Inflammatory macrophage treated with lipopolysaccharide for 1 hour (primary cell): ENCODE measurements around the gene SLC49A4.
A peak's percentile ranks its signal among the peaks of the same experiment; 100 is the strongest.

ENCODE experiments used
- DNase-seq, 2 donors: peaks; one replicate each; pipeline ENCODE4 v3.0.0-alpha.2; 2020 to 2022

Gene SLC49A4

DNA sequence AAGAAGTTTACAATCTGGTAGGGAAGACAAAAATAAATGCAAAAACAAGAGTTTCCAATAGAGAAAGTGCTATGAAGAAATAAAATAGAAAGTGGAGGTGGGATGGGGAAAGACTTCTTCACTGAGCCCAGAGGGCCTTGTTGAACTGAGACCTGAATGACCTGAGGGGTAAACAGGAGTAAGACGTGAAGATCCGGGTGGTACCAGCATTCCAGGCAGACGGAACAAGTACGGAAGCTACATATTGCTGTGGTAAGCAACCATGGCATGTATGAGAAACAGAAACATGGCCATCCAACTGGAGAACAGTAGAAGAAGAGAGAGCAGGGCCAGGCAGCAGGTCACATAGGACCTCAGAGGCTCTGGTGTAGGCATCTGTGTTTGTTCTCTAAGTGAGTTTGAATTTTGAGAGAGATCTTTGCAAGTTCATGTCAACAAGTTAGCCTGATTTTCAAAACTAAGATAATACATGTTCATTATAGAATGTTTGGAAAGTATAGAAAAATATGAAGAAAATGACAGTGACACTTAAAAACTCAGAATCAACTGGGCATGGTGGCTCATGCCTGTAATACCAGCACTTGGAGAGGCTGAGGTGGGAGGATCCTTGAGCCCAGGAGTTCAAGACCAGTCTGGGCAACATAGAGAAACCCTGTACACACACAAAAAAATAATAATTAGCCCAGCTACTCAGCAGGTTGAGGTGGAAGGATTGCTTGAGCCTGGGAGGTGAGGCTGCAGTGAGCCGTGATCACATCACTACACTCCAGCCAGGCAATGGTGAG lies 64.3 kb downstream of the SLC49A4 start:
- DNase-seq: no peak

DNA sequence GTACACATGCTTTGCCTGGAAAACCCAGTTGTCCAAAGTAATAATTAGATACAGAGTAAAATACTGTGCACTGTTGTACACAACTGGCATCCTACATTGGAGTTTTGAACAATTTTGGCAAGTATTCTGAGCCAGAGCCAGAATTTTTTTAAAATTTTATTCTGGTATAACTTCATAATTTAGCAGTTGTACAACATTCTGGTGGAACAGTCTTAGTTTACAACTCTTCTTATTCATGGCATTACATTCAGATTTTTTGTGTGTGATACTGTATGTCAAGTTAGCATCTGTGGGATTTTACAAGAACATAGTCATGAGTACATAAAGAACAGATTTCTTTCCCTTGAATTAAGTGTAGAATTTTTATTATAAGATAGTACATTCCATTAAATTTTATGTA lies 67.5 kb downstream of the SLC49A4 start:
- no peak for DNase-seq

DNA sequence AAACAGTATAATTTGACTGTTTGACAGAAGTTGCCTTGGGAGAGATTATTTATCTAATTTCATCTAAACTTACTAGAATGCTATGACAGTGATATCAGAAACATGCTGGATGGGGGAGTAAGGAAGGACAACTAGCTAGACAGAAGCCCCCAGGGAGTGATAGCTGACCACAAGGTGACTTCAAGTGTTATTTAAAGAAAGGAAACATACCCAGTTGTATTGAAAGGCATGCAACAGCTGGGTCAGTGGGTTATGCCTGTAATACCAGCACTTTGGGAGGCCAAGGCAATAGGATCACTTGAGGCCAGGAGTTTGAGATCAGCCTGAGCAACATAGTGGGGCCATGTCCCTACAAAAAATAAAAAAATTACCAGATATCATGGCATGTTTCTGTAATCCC lies 69.6 kb downstream of the SLC49A4 start:
- DNase-seq: no peak

DNA sequence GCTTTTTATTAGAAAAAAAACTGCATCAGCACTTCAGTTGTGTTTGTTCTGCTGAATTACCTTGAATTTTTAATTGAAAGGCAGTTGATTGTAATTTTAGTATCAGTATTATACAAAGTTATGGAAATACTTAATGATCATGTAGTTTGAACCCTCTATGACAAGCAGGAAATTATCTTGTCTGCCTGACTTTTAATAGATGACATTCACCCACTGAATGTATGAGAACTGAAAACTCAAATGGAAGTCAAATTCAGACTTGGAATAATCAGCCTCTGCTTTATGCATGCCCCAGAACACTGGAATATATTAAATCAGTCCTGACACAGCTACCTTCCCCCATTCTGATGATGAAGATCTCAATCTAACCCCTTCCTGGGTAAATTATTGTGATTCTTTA lies 73.5 kb downstream of the SLC49A4 start:
- no peak for DNase-seq

DNA sequence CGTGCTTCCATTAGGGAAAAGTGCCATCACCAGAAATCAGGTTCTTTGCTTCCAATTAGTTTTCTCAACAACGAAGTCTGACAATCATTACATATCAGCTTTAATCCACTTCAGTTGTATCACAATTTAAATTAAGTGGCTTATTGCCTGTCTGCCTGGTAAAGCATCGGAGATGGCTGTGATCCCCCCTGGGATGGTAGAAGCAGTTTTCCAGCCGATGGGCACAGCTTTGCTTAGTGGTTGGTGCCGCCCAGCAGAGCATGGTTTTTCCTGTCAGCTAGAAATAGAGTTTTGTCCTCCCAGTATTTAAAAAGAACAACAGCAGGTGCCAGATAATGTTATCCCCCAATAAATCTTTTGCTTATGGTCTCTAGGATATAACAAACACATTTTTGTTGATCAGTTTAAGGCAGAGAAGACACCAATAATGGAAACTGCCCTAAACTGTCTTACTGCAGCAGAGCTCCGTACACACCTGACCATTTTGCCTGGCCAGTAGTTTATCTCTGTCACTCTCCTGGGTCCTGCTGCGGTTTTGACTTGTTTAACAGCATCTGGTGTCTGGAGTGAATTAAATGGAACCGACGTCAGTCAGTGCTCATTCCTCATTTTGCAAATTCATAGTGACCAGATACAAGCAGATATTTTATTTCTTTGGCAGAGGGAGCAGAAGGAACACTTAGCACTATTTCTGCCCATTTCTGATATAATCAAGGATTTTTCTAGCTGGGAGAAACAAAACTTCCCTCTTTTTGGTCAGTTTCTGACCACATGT lies 79.1 kb downstream of the SLC49A4 start:
- no peak for DNase-seq

DNA sequence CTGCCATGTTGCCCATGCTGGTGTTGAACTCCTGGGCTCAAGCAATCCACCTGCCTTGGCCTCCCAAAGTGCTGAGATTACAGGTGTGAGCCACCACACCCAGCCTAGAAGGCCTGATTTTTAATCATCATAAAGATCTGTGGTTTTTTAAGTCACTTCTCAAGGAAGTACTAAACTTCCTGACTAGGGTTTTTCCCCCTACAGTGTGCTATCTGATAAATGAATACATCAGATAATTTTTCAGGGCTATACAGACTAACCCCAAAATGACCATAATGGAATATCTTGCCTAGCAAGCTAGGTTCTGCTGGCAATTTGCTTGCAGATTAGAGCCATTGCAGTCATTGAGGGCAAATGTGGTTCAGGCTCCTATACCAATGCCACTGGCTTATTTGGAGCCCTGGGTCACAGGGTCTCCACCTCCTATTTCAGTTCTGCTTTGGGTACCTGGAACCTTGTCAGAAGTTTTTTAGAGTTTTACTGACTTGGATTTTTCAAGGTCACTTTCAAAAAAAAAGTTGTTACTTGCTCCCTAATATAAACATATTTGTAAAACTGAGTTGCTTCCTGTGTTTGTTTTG lies 80.8 kb downstream of the SLC49A4 start:
- DNase-seq: no peak

DNA sequence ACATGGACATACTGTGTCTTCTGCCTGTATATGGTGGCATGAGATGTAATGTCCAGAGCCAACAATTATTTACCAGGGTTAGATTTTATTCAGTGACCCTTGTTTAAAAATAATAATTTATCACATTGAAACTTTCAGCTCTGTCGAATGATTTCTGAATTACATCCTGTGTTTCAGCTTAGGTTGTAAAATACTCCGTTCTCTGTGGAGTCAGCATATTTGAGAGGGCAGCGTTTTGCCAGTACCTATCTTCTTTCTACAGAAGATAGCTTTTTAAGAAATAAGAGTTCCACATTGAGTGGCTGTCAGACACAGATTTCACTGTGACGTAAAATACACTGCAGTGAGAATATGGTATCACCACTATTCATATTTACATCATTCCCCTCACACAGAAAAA lies 85.3 kb downstream of the SLC49A4 start:
- DNase-seq: no peak

DNA sequence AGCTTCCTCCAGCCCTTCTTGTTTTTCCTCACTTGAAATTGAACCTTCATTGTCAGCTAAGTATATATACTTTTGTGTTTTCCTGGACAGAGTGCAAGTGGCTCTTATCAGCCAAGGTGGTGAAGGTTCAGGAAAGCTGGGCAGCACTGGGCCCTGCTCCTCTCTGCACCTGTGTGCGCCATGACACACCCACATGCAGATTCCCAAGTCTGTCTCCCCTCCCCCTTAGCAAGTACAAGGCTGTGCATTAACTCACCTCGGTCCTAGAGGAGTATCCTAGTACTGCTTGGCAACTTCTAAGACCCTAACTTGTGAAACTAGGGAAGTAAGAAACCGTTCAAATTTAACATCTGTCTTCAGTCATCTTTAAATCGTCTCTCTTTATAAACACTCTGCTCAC lies 85.8 kb downstream of the SLC49A4 start:
- no peak for DNase-seq

DNA sequence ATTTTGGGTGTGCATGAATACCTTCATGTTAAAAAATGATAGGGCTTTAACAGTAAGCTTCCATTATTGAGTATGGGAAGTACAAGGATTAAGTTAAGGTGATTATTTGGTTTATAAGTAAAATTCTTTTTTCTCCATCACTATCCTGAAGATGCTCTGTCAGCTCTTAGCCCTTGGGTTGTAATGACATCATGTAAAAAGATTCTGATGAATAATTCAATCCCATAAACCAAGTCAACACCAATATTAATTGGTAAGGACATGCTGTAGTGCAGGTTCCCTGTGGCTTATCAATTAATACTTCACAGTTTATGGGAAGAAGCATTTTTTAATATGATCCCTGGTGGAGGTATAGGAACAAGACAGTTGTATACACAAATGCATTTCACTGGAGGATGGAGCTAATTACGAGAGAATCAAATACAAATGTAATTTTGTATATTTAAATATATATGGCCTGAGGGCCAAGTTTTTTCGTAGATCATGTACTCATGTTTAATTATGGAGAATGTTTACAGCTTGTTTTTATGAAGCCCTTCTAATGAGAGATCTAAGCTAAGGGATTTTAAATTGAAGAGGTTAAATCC lies 87.6 kb downstream of the SLC49A4 start:
- no peak for DNase-seq

DNA sequence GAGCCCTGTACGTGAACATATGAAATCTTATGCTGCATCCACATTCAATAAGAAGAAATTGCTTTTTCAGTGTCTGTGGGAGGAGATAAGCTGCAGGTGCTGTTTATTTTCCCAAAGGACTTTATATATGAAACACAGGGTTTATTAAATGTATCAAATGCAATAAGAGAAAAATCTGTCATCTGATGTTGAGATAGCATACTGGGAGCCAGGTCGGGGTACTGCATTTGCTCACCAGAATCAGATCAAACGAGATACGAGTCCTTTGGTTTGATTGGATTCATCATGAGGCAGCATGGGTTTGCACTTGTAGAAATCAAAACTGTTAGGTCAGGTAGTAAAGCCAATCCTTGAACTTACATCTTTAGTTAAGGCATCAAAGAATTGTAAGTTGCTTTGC lies 91.4 kb downstream of the SLC49A4 start:
- no peak for DNase-seq

DNA sequence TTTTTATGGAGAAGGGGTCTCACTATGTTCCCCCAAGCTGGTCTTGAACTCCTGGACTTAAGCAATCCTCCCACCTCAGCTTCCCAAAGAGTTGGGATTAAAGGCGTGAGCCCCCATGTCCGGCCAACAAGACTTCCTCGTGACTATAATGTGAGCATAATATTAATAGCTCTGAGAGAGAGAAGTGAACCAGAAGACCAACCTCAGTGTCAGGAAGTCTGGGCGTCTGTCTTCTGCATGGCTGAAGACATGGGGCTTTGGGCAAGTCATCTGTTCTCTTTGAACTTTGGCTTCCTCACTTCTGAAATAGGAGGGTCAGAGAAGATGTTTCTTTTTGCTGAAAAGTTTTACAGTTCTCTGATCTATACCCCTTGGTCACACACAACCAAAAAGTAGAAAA lies 92.1 kb downstream of the SLC49A4 start:
- peak in 1 of 2 donors; percentile 25 for DNase-seq

DNA sequence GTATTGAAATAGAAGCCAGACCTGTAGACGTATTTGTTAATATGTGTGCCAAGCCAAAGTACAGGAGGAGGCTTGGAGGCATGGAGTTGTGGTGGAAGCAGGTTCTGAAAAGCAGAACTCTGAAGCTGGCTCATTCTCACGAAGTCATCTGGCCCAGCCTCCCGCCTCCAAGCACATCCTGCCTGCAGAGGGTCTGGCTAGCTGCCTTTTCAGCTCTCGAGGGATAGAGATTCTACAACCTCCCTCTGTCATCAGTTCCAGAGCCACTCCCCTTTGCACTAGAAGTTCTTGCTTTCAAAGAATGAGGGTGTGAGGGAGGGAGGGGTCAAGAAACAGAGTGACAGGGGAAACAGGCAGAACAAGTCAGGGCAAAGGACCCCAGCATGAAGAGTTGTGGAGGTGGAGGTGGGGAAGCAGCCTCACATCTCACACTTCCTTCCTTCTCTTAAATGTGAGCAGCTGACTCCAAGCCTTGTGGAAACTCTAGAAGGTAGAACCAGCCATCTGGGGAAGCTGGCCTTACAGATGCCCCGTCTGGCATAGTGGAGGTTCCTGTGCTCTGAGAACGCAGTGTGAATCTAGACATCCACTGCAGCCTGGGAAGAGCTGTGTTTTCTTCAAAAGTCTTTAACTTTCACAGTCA lies 95.3 kb downstream of the SLC49A4 start:
- DNase-seq: peak; percentile 48 to 49

DNA sequence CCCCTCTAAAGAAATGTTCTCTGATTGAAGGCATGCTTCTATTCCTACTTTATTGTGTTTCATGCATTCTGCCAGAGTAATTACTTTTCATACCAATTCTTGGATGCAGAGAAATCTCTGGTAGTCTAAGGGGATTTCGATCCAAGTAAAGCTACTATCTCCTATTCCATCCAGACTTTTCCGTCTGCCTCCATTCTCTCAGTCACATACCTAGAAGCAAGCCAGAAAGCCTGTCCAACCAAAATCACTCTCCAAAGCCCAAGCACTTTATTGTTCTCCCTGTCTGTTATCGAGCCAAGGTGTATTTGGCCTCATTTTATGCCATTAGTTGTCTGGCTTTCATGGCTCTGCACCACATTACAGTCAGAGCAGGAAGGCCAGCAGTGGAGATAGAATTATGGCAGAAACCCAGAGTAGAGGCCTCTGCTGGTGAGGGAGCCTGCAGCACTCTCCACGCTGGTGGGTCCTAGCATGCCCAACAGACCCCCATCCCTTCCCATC lies 95.9 kb downstream of the SLC49A4 start:
- DNase-seq: no peak

DNA sequence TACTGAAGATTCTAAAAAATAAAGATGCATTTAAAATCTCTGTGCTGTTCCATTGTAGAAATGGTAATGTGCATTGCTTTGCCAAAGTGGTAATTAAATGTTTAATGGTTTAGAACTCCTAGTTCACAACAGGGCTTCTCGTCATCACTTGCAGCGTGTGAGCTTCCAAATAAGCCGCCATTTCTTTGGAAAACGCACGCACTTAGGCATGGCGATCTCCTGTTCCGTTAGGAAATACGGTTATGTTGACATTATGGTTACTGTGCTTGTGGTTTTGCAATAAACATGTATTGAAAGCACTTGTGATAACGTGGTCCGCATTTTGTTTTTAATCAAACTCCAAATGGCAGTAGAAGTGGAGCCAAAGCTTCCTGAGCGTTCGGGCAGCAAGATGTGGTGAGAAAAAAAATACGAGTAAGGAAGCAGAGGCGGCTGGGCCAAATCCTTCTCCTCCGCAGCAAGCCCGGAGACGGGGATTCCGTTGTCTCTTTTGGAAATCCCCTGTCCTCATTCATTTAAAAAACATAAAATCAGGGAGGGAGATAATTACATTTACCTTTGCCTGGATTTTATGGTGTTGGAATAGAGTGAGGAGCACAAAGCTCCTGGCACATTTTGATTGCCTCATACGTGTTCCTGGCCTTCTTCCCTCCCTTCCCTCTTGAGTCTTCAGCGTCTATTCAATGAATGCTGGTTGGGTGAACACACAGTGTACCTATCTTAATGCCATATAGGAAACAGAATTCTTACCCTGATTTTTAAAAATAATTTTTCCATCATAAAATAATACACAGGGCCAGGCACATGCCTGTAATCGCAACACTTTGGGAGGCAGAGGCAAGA lies 97.5 kb downstream of the SLC49A4 start:
- DNase-seq: no peak

DNA sequence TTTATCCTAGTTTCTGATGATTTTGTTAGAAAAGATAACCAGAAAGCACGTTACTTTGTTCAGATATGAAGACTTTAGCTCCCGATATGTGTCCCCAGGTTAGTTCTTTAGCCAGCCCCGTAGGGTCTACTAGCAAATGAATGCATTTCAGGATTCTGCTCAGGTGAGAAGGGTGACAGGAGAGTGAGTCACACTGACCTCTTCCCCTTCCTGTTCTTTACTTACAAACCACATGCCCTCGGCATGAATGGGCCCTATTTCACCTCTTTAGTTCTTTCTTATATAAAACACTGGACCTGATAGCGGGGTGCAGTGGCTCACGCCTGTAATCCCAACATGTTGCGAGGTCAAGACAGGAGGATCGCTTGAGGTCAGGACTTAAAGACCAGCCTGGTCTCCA lies 98.4 kb downstream of the SLC49A4 start:
- DNase-seq: no peak

DNA sequence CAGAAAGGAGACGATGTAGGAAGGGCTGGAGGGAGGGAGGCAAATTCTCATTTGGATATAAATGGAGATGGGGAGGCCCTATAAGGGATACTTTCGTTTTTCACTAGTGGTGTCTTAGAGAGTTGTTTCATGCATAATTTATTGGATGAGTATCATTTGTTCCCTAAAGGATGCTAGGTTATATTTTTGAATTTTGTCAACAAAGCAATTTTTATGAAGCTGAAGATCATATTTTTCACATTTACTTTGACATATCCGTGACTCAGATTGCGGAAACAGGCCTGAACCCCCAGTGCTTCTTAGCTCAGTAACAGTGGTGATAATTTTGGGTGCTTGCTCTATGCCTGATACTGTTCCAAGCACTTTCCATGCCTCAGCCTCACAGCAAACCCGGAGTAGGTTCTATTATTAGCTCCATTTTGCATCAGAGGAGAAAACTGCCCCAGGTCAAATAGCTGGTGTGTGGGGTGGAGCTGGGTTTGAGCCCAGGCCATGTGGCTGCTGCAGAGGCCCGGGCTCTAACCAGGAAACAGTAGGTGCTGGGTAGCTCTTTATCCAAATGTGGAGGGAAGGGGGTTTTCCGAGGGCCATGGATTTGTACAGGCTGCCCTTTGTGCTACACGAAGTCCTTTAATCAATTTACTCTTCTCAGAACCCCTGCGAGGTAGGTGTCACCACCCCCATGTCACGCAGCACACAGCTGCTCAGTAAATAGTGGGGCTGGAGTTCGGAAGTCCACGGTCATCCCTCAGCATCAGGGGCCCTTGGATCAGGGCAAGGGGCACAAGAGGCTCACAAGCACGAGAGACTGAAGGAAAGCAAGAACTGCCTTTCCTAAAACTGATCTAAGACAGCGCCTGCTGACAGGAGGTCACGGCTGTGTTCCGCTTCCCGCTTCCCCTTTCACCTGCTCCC lies 99.1 kb downstream of the SLC49A4 start:
- DNase-seq: no peak

DNA sequence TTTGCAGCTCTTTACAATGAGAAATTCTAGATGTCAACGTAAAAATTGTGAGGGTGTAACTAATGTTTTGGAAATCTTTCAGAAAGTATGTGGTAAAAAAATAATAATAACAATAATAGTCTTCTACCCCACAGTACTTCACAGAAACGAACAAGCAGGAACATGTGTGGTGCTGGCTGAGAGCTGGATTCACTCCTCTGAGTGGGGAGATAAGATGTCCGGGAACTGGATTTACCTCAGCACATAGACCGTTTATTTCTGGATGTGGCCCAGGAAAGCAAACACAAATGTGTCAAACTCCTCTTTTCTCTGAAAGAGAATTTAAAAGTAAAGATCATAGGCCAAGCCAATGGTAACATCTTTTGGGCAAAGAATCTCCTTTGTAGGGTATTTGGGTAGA lies 103.4 kb downstream of the SLC49A4 start:
- no peak for DNase-seq

DNA sequence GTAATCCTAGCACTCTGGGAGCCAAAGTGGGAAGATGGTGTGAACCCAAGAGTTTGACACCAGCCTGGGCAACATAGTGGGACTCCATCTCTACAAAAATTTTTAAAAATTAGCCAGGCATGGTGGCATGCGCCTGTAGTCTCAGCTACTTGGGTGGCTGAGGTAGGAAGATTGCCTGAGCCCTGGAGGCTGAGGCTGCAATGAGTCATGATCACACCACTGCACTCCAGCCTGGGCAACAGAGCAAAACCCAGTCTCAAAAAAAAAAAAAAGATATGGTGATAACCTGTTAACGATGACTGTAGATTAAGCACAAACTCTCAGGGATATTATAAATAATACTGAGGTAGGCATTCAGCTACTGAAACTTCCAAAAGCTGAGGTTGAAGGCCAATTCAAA lies 107.5 kb downstream of the SLC49A4 start:
- no peak for DNase-seq

DNA sequence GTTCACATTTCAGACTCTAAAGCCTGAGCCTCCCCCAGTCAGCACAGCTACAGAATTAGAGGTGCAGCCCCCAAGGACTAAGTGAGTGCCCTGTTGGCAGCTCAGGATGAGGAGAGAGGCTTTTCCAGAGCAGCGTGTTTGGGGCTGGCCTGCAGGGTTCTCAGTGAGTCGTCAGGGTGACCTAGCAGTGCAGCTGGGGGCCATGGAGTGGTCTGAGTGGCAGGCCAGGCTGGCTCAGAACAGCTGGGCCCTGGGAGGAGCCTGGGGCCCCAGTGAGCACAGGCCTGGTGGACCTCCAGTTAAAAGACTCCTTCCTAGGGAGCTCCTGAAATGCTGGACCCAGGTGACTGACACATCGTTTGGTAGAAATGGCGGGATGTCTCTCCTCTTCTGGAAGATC lies 108.3 kb downstream of the SLC49A4 start:
- DNase-seq: no peak

DNA sequence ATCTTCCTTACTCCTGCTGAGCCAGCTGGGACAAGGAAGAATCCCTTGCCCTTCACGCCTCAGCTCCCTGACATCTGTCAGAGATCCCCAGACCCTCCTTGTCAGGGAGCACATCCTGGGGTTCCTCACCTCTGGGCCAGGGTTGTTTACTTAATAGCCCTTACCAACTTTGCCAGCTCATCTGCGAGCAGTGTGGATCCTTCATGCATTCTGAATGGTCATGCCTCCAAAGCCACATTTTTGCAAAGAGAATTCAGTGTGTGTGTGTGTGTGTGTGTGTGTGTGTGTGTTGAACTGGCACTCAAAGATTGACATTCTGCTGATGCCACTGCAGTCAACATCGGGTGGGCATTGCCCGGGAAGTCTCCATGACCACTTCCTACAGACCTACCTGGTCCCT lies 112.6 kb downstream of the SLC49A4 start:
- no peak for DNase-seq

DNA sequence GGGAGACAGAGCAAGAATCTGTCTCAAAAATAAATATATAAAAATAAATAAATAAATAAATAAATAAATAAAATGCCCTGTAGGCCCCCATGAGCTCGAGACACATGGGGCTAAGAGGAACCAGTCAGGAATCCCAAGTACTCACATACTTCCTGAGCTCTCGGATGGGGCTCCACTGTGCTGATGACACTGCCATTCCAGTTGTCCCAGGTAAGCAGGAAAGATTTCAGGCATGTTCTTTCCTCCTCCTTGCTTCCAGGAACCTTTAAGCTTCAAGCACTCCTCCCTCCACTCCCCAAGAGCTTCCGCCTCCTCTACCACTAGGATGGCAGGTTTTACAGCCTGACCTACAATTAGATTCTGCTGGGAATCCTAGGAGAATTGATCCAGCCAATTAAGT lies 113.4 kb downstream of the SLC49A4 start:
- no peak for DNase-seq
